ENCODE results near the gene ANKS1B.

DNA sequence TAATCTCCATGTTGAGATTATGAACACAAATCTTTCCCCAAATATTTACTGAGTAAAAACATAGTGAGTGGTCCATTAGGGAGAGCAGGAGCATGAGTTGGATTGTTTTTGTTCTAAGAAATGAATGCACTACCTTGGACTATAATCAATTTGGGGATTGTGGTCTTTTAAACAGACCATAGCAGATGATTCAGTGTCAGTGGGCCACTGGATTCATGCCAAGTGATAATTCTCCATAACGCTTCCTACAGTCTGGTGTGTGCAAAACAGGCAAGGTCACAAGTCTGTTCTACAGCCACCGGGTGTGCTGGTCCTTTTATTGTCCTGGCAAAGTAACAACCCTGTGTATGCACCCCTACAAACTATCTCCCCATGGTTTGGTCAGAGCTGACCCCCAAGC is 1073.3 kb downstream of the ANKS1B start:
- TF ChIP-seq EZH2 (IDR thresholded peaks at IDR 0.05) (no peak), POLR2AphosphoS5 (IDR thresholded peaks at IDR 0.05; ENCODE audit: low read depth, low read length) (no peak), RAD21 (IDR thresholded peaks at IDR 0.05; ENCODE audit: low read depth) (no peak), FOSL1 (IDR thresholded peaks at IDR 0.05; ENCODE audit: low read depth) (no peak)
- TF ChIP-seq, protein P1, sequence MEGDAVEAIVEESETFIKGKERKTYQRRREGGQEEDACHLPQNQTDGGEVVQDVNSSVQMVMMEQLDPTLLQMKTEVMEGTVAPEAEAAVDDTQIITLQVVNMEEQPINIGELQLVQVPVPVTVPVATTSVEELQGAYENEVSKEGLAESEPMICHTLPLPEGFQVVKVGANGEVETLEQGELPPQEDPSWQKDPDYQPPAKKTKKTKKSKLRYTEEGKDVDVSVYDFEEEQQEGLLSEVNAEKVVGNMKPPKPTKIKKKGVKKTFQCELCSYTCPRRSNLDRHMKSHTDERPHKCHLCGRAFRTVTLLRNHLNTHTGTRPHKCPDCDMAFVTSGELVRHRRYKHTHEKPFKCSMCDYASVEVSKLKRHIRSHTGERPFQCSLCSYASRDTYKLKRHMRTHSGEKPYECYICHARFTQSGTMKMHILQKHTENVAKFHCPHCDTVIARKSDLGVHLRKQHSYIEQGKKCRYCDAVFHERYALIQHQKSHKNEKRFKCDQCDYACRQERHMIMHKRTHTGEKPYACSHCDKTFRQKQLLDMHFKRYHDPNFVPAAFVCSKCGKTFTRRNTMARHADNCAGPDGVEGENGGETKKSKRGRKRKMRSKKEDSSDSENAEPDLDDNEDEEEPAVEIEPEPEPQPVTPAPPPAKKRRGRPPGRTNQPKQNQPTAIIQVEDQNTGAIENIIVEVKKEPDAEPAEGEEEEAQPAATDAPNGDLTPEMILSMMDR (IDR thresholded peaks at IDR 0.05 in 2 of 3, conservative IDR thresholded peaks at IDR 0.05 in 1 of 3; ENCODE audit: borderline replicate concordance in 1 of 3, insufficient read depth in 1 of 3, low read depth in 2 of 3, low read length in 2 of 3): no peak

All from HCT116 (cell line).